Activated B cell treated with CpG ODN at 0.5 μM for 24 hours (primary cell): Measurements from ENCODE around the gene SCAND1. TPM values are rescaled to one million over a fixed set of nuclear protein-coding genes. Genes with fewer than 3 reads are reported as not detected.

Experiments used
- ATAC-seq: fragments of 200-7000 bp; cut with Tn5 transposase; one replicate; pipeline ENCODE4 v1.10.0; 2021; ENCODE audit warnings: low read depth, mild to moderate bottlenecking, moderate library complexity
- CTCF ChIA-PET: fragments of 350-600 bp; sonication (Branson Sonifier 250); formaldehyde crosslinking; loops from one replicate; lab custom pipeline; 2021; ENCODE audit warnings: antibody characterized with exemption; lab: Charles Lee
- POLR2A ChIA-PET: fragments of 350-600 bp; sonication (Branson Sonifier 250); formaldehyde crosslinking; loops from one replicate; lab custom pipeline; 2021; ENCODE audit warnings: antibody characterized with exemption; lab: Charles Lee
- DNase-seq: peaks from one replicate; pipeline ENCODE4 v3.0.0; 2022
- H3K27ac Mint-ChIP-seq: one replicate; pipeline ENCODE4 v1.8.0; 2020; ENCODE audit warnings: mixed read lengths
- H3K27me3 Mint-ChIP-seq: one replicate; pipeline ENCODE4 v1.8.0; 2021; ENCODE audit warnings: mixed read lengths
- H3K36me3 Mint-ChIP-seq: one replicate; pipeline ENCODE4 v1.8.0; 2021; ENCODE audit warnings: low read depth, mixed read lengths
- H3K4me1 Mint-ChIP-seq: one replicate; pipeline ENCODE4 v1.8.0; 2021; ENCODE audit warnings: mixed read lengths
- H3K4me3 Mint-ChIP-seq: one replicate; pipeline ENCODE4 v1.8.0; 2020; ENCODE audit warnings: mild to moderate bottlenecking, mixed read lengths
- H3K9me3 Mint-ChIP-seq: one replicate; pipeline ENCODE4 v1.8.0; 2020; ENCODE audit warnings: mixed read lengths
- intact Hi-C: fragments of 100-400 bp; cut with micrococcal nuclease; formaldehyde crosslinking; loops from one replicate; pipeline ENCODE4 v1.15.1; 2024
- total RNA-seq: library from RNA; stranded (reverse); gene quantifications from 2 replicates; pipeline ENCODE4 v1.2.3, GENCODE V29; 2022
- TF ChIP-seq, protein P1 (sequence below): fragments of 200-600 bp; IDR thresholded peaks from one replicate; pipeline ENCODE4 v1.8.0; 2022; ENCODE audit warnings: antibody characterized with exemption, mild to moderate bottlenecking

Gene SCAND1
- total RNA-seq, 1 donor from 2014 or later: 35.9 TPM

DNA sequence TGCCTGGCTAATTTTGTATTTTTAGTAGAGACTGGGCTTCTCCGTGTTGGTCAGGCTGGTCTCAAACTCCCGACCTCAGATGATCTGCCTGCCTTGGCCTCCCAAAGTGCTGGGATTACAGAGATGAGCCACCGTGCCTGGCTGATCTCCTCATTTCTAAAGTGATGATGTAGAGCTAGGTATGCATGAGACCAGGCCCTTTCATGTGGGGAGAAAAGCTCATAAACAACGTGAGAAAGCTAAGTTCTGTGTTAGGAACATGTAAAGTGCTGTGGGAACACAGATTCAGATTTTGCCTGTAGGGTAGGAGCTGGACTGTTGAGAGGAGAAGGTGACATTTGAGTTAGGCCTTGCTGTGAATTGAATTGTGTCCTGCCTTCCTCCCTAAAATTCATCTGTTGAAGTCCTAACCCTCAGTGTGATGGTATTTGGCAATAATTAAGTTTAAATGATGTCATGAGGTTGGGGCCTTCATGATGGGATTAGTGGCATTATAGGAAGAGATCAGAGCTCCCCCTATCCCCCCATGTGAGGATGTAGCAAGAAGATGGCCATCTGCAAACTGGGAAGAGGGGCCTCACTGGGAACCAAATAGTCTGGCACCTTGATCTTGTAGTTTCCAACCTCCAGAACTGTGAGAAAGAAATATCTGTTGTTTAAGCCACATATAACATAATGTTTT is 49.2 kb downstream of the SCAND1 start:
- H3K9me3 Mint-ChIP-seq: no peaks in the 10 kb centered on the region
- DNase-seq: no peak
- H3K27me3 Mint-ChIP-seq: no peaks in the 10 kb centered on the region
- intact Hi-C loops: no loop called here
- H3K27ac Mint-ChIP-seq: no peak overlapping the region
- no peak overlapping the region for H3K4me3 Mint-ChIP-seq
- TF ChIP-seq, protein P1, sequence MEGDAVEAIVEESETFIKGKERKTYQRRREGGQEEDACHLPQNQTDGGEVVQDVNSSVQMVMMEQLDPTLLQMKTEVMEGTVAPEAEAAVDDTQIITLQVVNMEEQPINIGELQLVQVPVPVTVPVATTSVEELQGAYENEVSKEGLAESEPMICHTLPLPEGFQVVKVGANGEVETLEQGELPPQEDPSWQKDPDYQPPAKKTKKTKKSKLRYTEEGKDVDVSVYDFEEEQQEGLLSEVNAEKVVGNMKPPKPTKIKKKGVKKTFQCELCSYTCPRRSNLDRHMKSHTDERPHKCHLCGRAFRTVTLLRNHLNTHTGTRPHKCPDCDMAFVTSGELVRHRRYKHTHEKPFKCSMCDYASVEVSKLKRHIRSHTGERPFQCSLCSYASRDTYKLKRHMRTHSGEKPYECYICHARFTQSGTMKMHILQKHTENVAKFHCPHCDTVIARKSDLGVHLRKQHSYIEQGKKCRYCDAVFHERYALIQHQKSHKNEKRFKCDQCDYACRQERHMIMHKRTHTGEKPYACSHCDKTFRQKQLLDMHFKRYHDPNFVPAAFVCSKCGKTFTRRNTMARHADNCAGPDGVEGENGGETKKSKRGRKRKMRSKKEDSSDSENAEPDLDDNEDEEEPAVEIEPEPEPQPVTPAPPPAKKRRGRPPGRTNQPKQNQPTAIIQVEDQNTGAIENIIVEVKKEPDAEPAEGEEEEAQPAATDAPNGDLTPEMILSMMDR: no peak
- ChIA-PET CTCF (no interaction called here), POLR2A (no interaction called here)
- no peak for ATAC-seq
- H3K4me1 Mint-ChIP-seq: no peaks in the 10 kb centered on the region
- H3K36me3 Mint-ChIP-seq: peaks cover 80% of the 10 kb centered on the region

DNA sequence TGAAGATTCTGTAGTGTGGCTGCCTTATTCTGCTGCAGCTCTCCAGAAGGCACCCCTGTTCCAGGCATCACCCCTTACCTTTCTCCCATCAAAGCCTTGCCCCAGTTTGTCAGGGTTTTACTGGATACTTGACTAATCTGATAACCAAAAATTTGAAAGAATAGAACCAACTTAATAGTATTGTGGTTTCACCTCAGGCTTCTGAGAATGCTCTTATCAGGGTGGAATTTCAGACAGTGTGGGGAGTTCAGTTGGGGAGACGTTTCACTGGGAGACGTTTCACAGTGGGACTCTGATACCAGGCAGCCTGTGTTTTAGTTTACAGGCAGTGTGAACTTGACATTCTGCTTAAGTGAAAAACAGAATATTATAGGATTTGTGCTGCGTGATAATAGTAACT is 50.5 kb downstream of the SCAND1 start:
- Mint-ChIP-seq H3K4me3 (no peak overlapping the region), H3K9me3 (no peaks in the 10 kb centered on the region), H3K4me1 (no peaks in the 10 kb centered on the region), H3K36me3 (peaks cover 83% of the 10 kb centered on the region), H3K27ac (no peak overlapping the region), H3K27me3 (no peaks in the 10 kb centered on the region)
- no peak for ATAC-seq
- intact Hi-C loops: no loop called here
- CTCF ChIA-PET: no interaction called here
- TF ChIP-seq, protein P1: no peak
- POLR2A ChIA-PET: no interaction called here
- DNase-seq: no peak

Other genes with a start within 250 kb of the SCAND1 start
- 432 and 483 TPM in 2 replicates for gene RBM39, start 212.2 kb downstream of the SCAND1 start, total RNA-seq
- gene PHF20, start 182.5 kb downstream of the SCAND1 start, total RNA-seq: 72.3 and 86.0 TPM in 2 replicates
- gene CNBD2, start 14.1 kb upstream of the SCAND1 start, total RNA-seq: 5.6 and 6.5 TPM in 2 replicates
- 0.49 and 0.64 TPM in 2 replicates for gene EPB41L1, start 200.2 kb upstream of the SCAND1 start, total RNA-seq